ENCODE measurements around the gene RAB31.
A peak's percentile ranks its signal among the peaks of the same experiment; 100 is the strongest.

RAB31 gene

GRCh38 chr18:9751371-9752031, 43.4 kb downstream of the RAB31 start (continued):
- no peak for TF ChIP-seq ZNF23 (tag by site-specific recombination; IDR thresholded peaks at IDR 0.05; ENCODE audit: borderline replicate concordance)
- no peak for TF ChIP-seq ZNF830 (tag by site-specific recombination; IDR thresholded peaks at IDR 0.05; ENCODE audit: low read depth)
- no peak for TF ChIP-seq IKZF3 (tag by site-specific recombination; IDR thresholded peaks at IDR 0.05)
- no peak for TF ChIP-seq ZNF624 (tag by site-specific recombination; IDR thresholded peaks at IDR 0.05)
- TF ChIP-seq ZNF248 (tag by site-specific recombination; IDR thresholded peaks at IDR 0.05), result no peak
- no peak for TF ChIP-seq SETDB1 (IDR thresholded peaks at IDR 0.05; ENCODE audit: insufficient read length, low read length)
- TF ChIP-seq ZBTB7A (tag by site-specific recombination; IDR thresholded peaks at IDR 0.05; ENCODE audit: low read depth), result no peak
- TF ChIP-seq ZNF26 (tag by site-specific recombination; IDR thresholded peaks at IDR 0.05), result no peak
- TF ChIP-seq ZNF121 (tag by site-specific recombination; IDR thresholded peaks at IDR 0.05), result no peak
- no peak for TF ChIP-seq ZNF585B (tag by site-specific recombination; IDR thresholded peaks at IDR 0.05)
- 0 out of 2 replicates have a peak, but pooled peaks have one; percentile 22 for TF ChIP-seq ZNF629 (tag by site-specific recombination; IDR thresholded peaks at IDR 0.05)
- TF ChIP-seq KLF10 (tag by site-specific recombination; IDR thresholded peaks at IDR 0.05), result no peak

DNA sequence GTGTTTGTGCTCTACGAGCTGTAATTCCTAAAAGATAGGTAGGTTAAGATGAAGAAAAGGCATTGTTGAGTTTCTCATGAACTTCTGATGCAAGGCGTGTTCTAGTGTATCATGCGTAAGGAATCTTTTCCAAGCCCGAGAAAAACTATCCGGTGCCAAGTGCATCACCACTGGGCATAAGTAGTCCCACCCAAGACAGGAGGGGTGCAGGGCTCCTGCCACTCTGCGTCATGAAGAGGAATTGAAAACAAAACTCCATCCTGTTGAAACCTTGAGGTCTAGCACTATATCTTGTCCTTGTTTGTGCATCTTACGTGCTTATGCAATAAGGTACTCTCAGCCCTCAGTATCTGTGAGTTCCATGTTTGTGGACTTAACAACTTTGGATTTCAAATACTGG, 45.7 kb downstream of the RAB31 start:
- no peak for TF ChIP-seq ZNF623 (tag by site-specific recombination; IDR thresholded peaks at IDR 0.05)
- no peak for TF ChIP-seq ZNF354C (tag by site-specific recombination; IDR thresholded peaks at IDR 0.05; ENCODE audit: borderline replicate concordance, low read depth)
- H3K27ac ChIP-seq (ENCODE audit: extremely low read depth, low read depth, low read length), result no peak overlapping the region
- no peak overlapping the region for H3K4me3 ChIP-seq (ENCODE audit: low read depth, low read length)
- CTCF ChIA-PET, result no interaction called here
- H3K4me1 ChIP-seq (ENCODE audit: control insufficient read depth, insufficient read depth, low read length), result no peaks in the 10 kb centered on the region
- no peaks in the 10 kb centered on the region for H3K9me3 ChIP-seq (ENCODE audit: control insufficient read depth, insufficient read depth, low read depth, low read length)
- POLR2A ChIA-PET, result interaction anchor here (1.0 kb wide), 1 partner anchor 17 kb away, joined by 3 read pairs; no protein-coding TSS in a partner anchor
- no peaks in the 10 kb centered on the region for H3K36me3 ChIP-seq (ENCODE audit: control insufficient read depth in 2 of 2, insufficient read depth in 1 of 2, low read length in 2 of 2)

DNA sequence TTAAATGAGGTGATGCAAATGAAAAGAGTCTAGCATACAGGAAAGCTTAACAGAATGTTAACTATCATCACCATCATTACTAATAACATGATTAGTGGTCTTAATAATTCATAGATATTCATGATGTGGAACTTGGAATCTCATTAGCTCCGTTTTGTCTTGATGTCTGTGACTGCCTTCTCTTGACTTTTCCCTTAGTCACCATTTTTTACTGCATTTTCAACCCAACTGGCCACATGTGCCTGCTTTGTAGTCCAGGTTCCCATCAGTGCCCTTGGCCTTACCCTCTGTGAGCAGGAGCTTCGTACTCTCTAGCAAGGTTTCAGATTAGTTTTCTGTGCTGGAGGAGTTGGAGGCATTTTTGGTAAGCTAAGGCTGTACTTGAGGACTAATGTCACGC, 47.0 kb downstream of the RAB31 start:
- TF ChIP-seq ZSCAN30 (tag by site-specific recombination; IDR thresholded peaks at IDR 0.05) (no peak), ZNF560 (tag by site-specific recombination; IDR thresholded peaks at IDR 0.05; ENCODE audit: borderline replicate concordance) (no peak), ZNF768 (tag by site-specific recombination; IDR thresholded peaks at IDR 0.05) (no peak), ZNF707 (tag by site-specific recombination; IDR thresholded peaks at IDR 0.05) (no peak), ZNF335 (tag by site-specific recombination; conservative IDR thresholded peaks at IDR 0.05) (no peak), ZNF558 (tag by site-specific recombination; IDR thresholded peaks at IDR 0.05) (no peak), KLF17 (tag by site-specific recombination; IDR thresholded peaks at IDR 0.05) (no peak), ZBTB21 (tag by site-specific recombination; IDR thresholded peaks at IDR 0.05) (no peak), ZNF555 (tag by site-specific recombination; conservative IDR thresholded peaks at IDR 0.05) (no peak), BCL11A (tag by site-specific recombination; IDR thresholded peaks at IDR 0.05; ENCODE audit: low read depth) (no peak), ZNF664 (tag by site-specific recombination; IDR thresholded peaks at IDR 0.05) (no peak), ZNF114 (tag by site-specific recombination; IDR thresholded peaks at IDR 0.05) (no peak), KLF7 (tag by site-specific recombination; IDR thresholded peaks at IDR 0.05; ENCODE audit: borderline replicate concordance) (no peak), ZNF610 (tag by site-specific recombination; IDR thresholded peaks at IDR 0.05; ENCODE audit: borderline replicate concordance) (no peak), ZNF629 (tag by site-specific recombination; IDR thresholded peaks at IDR 0.05) (no peak), ZNF112 (tag by site-specific recombination; IDR thresholded peaks at IDR 0.05) (no peak), ZNF157 (tag by site-specific recombination; IDR thresholded peaks at IDR 0.05) (no peak), ZNF677 (tag by site-specific recombination; IDR thresholded peaks at IDR 0.05) (no peak), ZBTB8A (tag by site-specific recombination; IDR thresholded peaks at IDR 0.05) (no peak)
- TF ChIP-seq, protein P1, sequence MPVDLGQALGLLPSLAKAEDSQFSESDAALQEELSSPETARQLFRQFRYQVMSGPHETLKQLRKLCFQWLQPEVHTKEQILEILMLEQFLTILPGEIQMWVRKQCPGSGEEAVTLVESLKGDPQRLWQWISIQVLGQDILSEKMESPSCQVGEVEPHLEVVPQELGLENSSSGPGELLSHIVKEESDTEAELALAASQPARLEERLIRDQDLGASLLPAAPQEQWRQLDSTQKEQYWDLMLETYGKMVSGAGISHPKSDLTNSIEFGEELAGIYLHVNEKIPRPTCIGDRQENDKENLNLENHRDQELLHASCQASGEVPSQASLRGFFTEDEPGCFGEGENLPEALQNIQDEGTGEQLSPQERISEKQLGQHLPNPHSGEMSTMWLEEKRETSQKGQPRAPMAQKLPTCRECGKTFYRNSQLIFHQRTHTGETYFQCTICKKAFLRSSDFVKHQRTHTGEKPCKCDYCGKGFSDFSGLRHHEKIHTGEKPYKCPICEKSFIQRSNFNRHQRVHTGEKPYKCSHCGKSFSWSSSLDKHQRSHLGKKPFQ (tag by site-specific recombination; IDR thresholded peaks at IDR 0.05), result no peak
- Histone ChIP-seq H3K27ac (ENCODE audit: extremely low read depth, low read depth, low read length) (no peak overlapping the region), H3K36me3 (ENCODE audit: control insufficient read depth in 2 of 2, insufficient read depth in 1 of 2, low read length in 2 of 2) (no peaks in the 10 kb centered on the region), H3K4me1 (ENCODE audit: control insufficient read depth, insufficient read depth, low read length) (no peaks in the 10 kb centered on the region), H3K4me3 (ENCODE audit: low read depth, low read length) (no peak overlapping the region), H3K9me3 (ENCODE audit: control insufficient read depth, insufficient read depth, low read depth, low read length) (no peaks in the 10 kb centered on the region)
- ChIA-PET CTCF (no interaction called here), POLR2A (no interaction called here)
